Loucy (cell line): ENCODE results near the gene THBS4.

Source experiments
- H2AFZ ChIP-seq: fragments of 200-600 bp; sonication (generic); 2 replicates; pipeline ENCODE4 v1.6.0; 2016; ENCODE audit warnings: antibody characterized with exemption, mild to moderate bottlenecking, low read length, moderate library complexity
- H3F3A ChIP-seq: fragments of 200-600 bp; 2 replicates; pipeline ENCODE4 v1.6.0; 2016; ENCODE audit warnings: antibody characterized with exemption, low read depth, mild to moderate bottlenecking
- H3K27me3 ChIP-seq: fragments of 200-600 bp; sonication (generic); 2 replicates; pipeline ENCODE4 v1.6.1; 2014; ENCODE audit warnings: low read length, mild to moderate bottlenecking; ENCODE audit not compliant: insufficient read depth, poor library complexity, severe bottlenecking
- H3K36me3 ChIP-seq: fragments of 200-600 bp; sonication (generic); 2 replicates; pipeline ENCODE4 v1.6.1; 2016; ENCODE audit warnings: low read length; ENCODE audit not compliant: insufficient read depth
- H3K4me1 ChIP-seq: fragments of 200-600 bp; sonication (generic); 2 replicates; pipeline ENCODE4 v1.5.1; 2014; ENCODE audit warnings: low read length, mild to moderate bottlenecking; ENCODE audit not compliant: insufficient read depth, poor library complexity, severe bottlenecking
- H3K4me2 ChIP-seq: fragments of 200-600 bp; sonication (generic); 2 replicates; pipeline ENCODE4 v1.6.0; 2014; ENCODE audit warnings: antibody characterized with exemption, low read length, low read depth, mild to moderate bottlenecking; ENCODE audit not compliant: poor library complexity, severe bottlenecking
- H3K4me3 ChIP-seq: fragments of 200-600 bp; sonication (generic); 2 replicates; pipeline ENCODE4 v1.5.1; 2014; ENCODE audit warnings: low read length, mild to moderate bottlenecking, mixed read lengths; ENCODE audit not compliant: poor library complexity, severe bottlenecking
- H3K79me2 ChIP-seq: fragments of 200-600 bp; sonication (generic); 2 replicates; pipeline ENCODE4 v1.6.1; 2014; ENCODE audit warnings: low read length; ENCODE audit not compliant: insufficient read depth
- H3K9ac ChIP-seq: fragments of 200-600 bp; sonication (generic); 2 replicates; pipeline ENCODE4 v1.6.0; 2014; ENCODE audit warnings: mild to moderate bottlenecking, low read depth, low read length, moderate library complexity; ENCODE audit not compliant: poor library complexity, severe bottlenecking
- H3K9me2 ChIP-seq: fragments of 200-600 bp; sonication (generic); replicated peaks from 2 replicates; pipeline ENCODE4 v1.6.1; 2016; ENCODE audit warnings: low read depth, low read length, mixed read lengths
- H3K9me3 ChIP-seq: fragments of 200-600 bp; sonication (generic); 2 replicates; pipeline ENCODE4 v1.6.1; 2014; ENCODE audit warnings: mild to moderate bottlenecking, antibody characterized with exemption, low read length, low read depth; ENCODE audit not compliant: insufficient read depth
- H4K20me1 ChIP-seq: fragments of 200-600 bp; sonication (generic); 2 replicates; pipeline ENCODE4 v1.6.0; 2014; ENCODE audit warnings: antibody characterized with exemption, low read length, mild to moderate bottlenecking; ENCODE audit not compliant: insufficient read depth, poor library complexity, severe bottlenecking
- EZH2phosphoT487 ChIP-seq: fragments of 200-600 bp; IDR thresholded peaks from 2 replicates; pipeline ENCODE4 v1.6.1; 2018; ENCODE audit warnings: antibody characterized with exemption, mild to moderate bottlenecking, moderate library complexity, borderline replicate concordance
- TF ChIP-seq, protein P1 (sequence below): fragments of 200-600 bp; sonication (generic); conservative IDR thresholded peaks from 2 replicates; pipeline ENCODE4 v1.5.1; 2014; ENCODE audit warnings: mild to moderate bottlenecking, antibody characterized with exemption, low read length

Gene THBS4

DNA sequence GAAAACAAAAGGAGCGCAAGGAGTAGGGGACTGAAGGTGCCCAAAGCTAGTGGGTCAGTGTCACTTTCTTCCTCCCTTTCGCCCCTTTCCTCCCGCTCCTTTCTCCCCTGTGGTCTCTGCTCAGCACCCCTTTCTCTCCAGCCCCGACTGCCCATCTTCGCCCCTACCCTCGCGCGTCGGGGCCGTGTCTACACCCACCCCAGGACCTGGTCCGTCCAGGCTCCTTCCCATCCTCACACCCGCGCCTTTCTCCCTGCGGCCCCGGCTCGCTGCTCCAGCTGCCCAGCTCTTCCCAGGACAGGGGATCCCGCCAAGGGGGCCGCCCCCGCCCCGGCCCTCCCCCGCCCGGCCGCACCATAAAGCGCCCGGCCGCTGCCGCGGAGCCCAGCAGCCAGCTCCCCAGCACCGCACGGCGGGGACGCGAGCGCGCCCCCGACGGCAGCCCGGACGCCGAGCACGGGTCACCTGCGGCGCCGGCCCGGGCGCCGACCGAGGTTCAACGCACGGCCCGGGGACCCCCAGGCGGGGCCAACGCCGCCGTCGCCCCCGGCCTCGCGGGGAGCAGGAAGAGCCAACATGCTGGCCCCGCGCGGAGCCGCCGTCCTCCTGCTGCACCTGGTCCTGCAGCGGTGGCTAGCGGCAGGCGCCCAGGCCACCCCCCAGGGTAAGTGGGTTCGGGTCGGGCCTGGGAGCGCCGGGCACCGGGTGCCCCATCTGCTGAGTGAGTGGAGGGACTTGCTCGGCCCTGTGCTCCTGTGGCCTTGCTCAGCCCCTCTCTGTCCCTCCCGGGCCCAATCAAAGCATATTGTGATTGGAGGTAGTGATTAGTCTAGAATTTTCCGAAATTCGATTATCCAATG is at the start of gene THBS4:
Gene THBS4 (plus strand): TSS at position 387 of the 860 bp plus-strand sequence. CDS start 190 bp downstream, at position 577.
- no peak within 1 kb of the TSS for H3K4me2 ChIP-seq
- no peaks in the 10 kb centered on the region for H3K9me3 ChIP-seq
- peaks cover 11% of the 10 kb centered on the region for H3K4me1 ChIP-seq
- TF ChIP-seq, protein P1, sequence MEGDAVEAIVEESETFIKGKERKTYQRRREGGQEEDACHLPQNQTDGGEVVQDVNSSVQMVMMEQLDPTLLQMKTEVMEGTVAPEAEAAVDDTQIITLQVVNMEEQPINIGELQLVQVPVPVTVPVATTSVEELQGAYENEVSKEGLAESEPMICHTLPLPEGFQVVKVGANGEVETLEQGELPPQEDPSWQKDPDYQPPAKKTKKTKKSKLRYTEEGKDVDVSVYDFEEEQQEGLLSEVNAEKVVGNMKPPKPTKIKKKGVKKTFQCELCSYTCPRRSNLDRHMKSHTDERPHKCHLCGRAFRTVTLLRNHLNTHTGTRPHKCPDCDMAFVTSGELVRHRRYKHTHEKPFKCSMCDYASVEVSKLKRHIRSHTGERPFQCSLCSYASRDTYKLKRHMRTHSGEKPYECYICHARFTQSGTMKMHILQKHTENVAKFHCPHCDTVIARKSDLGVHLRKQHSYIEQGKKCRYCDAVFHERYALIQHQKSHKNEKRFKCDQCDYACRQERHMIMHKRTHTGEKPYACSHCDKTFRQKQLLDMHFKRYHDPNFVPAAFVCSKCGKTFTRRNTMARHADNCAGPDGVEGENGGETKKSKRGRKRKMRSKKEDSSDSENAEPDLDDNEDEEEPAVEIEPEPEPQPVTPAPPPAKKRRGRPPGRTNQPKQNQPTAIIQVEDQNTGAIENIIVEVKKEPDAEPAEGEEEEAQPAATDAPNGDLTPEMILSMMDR = no peak
- no peak for TF ChIP-seq EZH2phosphoT487
- no peak within 1 kb of the TSS for H3K4me3 ChIP-seq
- no peaks in the 10 kb centered on the region for H4K20me1 ChIP-seq
- H3K9me2 ChIP-seq = no peaks in the 10 kb centered on the region
- no peaks in the 10 kb centered on the region for H3K79me2 ChIP-seq
- no peaks in the 10 kb centered on the region for H3K27me3 ChIP-seq
- H3K36me3 ChIP-seq = no peaks in the 10 kb centered on the region
- no peak within 1 kb of the TSS for H2AFZ ChIP-seq
- no peaks in the 10 kb centered on the region for H3F3A ChIP-seq
- H3K9ac ChIP-seq = no peak within 1 kb of the TSS

DNA sequence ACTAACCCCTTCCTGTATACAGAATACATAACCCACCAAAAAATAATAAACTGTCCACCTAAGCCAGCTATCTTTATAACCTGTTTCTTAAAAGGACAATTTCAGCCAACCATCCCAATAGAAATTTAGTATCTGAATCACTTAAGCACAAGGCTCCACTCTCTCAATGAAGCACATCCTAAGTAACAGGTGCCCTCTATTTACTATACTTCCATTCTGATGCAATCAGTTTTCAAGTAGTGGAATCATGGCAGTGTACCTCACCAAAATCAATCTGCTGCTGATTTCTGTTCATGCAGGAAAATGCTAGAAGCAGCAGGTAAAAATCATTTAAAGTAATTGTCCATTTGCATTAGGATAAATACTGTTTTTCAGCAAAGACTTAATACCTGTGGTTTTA is 48.9 kb upstream of the THBS4 start:
- Histone ChIP-seq H3K79me2 (no peaks in the 10 kb centered on the region), H3F3A (no peaks in the 10 kb centered on the region), H3K9ac (no peak overlapping the region), H3K36me3 (no peaks in the 10 kb centered on the region), H3K4me2 (no peak overlapping the region), H3K4me1 (peaks cover 37% of the 10 kb centered on the region), H3K27me3 (no peaks in the 10 kb centered on the region), H3K4me3 (no peak overlapping the region), H3K9me3 (no peaks in the 10 kb centered on the region), H4K20me1 (no peaks in the 10 kb centered on the region), H2AFZ (no peak overlapping the region; the same call in 1 of the 2 replicates), H3K9me2 (no peaks in the 10 kb centered on the region)
- no peak for TF ChIP-seq EZH2phosphoT487
- TF ChIP-seq, protein P1 = no peak

DNA sequence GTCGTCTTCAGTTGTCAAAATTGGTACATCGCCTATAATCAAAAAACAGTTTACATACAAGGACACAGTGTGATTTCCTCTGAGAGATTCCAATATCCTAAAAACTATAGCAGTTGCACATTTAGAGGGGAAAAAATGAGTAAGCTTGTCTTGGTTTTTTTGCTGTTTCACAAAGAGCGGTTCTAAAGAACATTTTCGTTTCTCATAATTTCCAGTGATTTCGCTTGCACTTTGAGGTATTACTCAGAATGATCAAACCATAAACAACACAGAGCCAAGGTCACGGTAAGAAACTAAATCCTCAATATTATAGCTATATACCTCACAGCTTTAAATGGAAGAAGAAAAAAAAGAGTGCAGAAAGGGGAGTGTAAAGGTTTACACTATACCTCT is 44.9 kb upstream of the THBS4 start:
- H3K79me2 ChIP-seq = no peaks in the 10 kb centered on the region
- H3K9me2 ChIP-seq = no peaks in the 10 kb centered on the region
- H3K9me3 ChIP-seq = no peaks in the 10 kb centered on the region
- no peaks in the 10 kb centered on the region for H4K20me1 ChIP-seq
- no peak overlapping the region for H3K4me3 ChIP-seq
- peaks cover 8% of the 10 kb centered on the region for H3K4me1 ChIP-seq
- no peak overlapping the region for H3K9ac ChIP-seq
- no peaks in the 10 kb centered on the region for H3K27me3 ChIP-seq
- H2AFZ ChIP-seq = no peak overlapping the region
- no peaks in the 10 kb centered on the region for H3K36me3 ChIP-seq
- H3F3A ChIP-seq = no peaks in the 10 kb centered on the region
- no peak overlapping the region for H3K4me2 ChIP-seq
- TF ChIP-seq, protein P1 = no peak
- TF ChIP-seq EZH2phosphoT487 = no peak
